T-cell (primary cell): Measurements from ENCODE around the gene DDT. TPM values are rescaled to one million over a fixed set of nuclear protein-coding genes. Genes with fewer than 3 reads are reported as not detected.
"Not testable (repeated sequence)": the region's sequence is repeated elsewhere in the genome, so short reads cannot be mapped to it uniquely, and the experiment has no call there.

Source experiments
- ATAC-seq, 4 experiments: fragments of 200-7000 bp in 3 of 4; fragments of 150-1000 bp in 1 of 4; cut with Tn5 transposase; replicated peaks in 1 of 4; 1 replicate in 3 of 4; 2 replicates in 1 of 4; pipeline ENCODE4 v1.10.0; 2021; ENCODE audit warnings: moderate library complexity in 3 of 4, mild to moderate bottlenecking in 2 of 4, moderate number of reproducible peaks in 1 of 4
- CTCF ChIA-PET, 2 donors: fragments of 300-600 bp; sonication (Branson Sonifier 250); formaldehyde crosslinking; loops; one replicate each; lab custom pipeline; 2022; ENCODE audit warnings: antibody characterized with exemption in 2 of 2; lab: Charles Lee
- POLR2A ChIA-PET, 2 donors: fragments of 300-600 bp; sonication (Branson Sonifier 250); formaldehyde crosslinking; loops; one replicate each; lab custom pipeline; 2022; ENCODE audit warnings: antibody characterized with exemption in 2 of 2; lab: Charles Lee
- DNase-seq, 35 experiments: peaks; one replicate each; pipeline versions ENCODE4 v3.0.0 to v3.0.0-alpha.2; 2013 to 2023
- H3K27ac ChIP-seq: one replicate; pipeline ENCODE4 v1.5.1; 2013; ENCODE audit warnings: low read length
- H3K27me3 ChIP-seq, 2 experiments: replicated peaks in 1 of 2; 1 replicate in 1 of 2; 2 replicates in 1 of 2; pipeline versions ENCODE4 v1.6.1 to v1.7.0; 2013; ENCODE audit warnings: low read length in 1 of 2, mixed read lengths in 1 of 2; ENCODE audit not compliant: control insufficient read depth in 2 of 2, insufficient read depth in 2 of 2; ENCODE audit errors: extremely low read depth in 1 of 2
- H3K36me3 ChIP-seq, 2 donors: 1 replicate in 1 of 2; 2 replicates in 1 of 2; pipeline versions ENCODE4 v1.6.1 to v1.7.0; 2013; ENCODE audit warnings: low read length in 1 of 2; ENCODE audit not compliant: control insufficient read depth in 2 of 2, insufficient read depth in 1 of 2; ENCODE audit errors: extremely low read depth in 1 of 2
- H3K4me1 ChIP-seq, 2 experiments: 1 replicate in 1 of 2; 2 replicates in 1 of 2; pipeline versions ENCODE4 v1.6.1 to v1.7.0; 2013; ENCODE audit warnings: low read length in 2 of 2, mixed read lengths in 1 of 2; ENCODE audit not compliant: insufficient read depth in 2 of 2, control insufficient read depth in 1 of 2; ENCODE audit errors: extremely low read depth in 1 of 2
- H3K4me3 ChIP-seq, 2 donors: 1 replicate in 1 of 2; 2 replicates in 1 of 2; pipeline versions ENCODE4 v1.5.1 to v1.7.0; 2013; ENCODE audit warnings: mild to moderate bottlenecking in 2 of 2, low read length in 1 of 2, moderate library complexity in 1 of 2; ENCODE audit not compliant: control insufficient read depth in 1 of 2; ENCODE audit errors: extremely low read depth in 1 of 2
- H3K9me3 ChIP-seq: 2 replicates; pipeline ENCODE4 v1.7.0; 2013
- H3K27ac Mint-ChIP-seq, 2 donors: one replicate each; pipeline ENCODE4 v1.8.0; 2020 to 2021; ENCODE audit warnings: mild to moderate bottlenecking in 2 of 2, mixed read lengths in 2 of 2
- H3K27me3 Mint-ChIP-seq, 2 donors: one replicate each; pipeline ENCODE4 v1.8.0; 2021 to 2022; ENCODE audit warnings: mixed read lengths in 2 of 2
- H3K36me3 Mint-ChIP-seq: one replicate; pipeline ENCODE4 v1.8.0; 2021; ENCODE audit warnings: mixed read lengths
- H3K4me1 Mint-ChIP-seq, 3 donors: one replicate each; pipeline ENCODE4 v1.8.0; 2020 to 2022; ENCODE audit warnings: mixed read lengths in 3 of 3, mild to moderate bottlenecking in 1 of 3
- H3K4me3 Mint-ChIP-seq, 3 donors: one replicate each; pipeline ENCODE4 v1.8.0; 2020 to 2022; ENCODE audit warnings: mild to moderate bottlenecking in 3 of 3, mixed read lengths in 3 of 3, moderate library complexity in 3 of 3
- H3K9me3 Mint-ChIP-seq, 3 donors: one replicate each; pipeline ENCODE4 v1.8.0; 2020 to 2022; ENCODE audit warnings: mixed read lengths in 3 of 3
- WGBS: methylation state at CpG from one replicate; pipeline ENCODE4 v1.1.5; 2013; ENCODE audit warnings: missing lambda C conversion rate; ENCODE audit not compliant: insufficient coverage; 5-methylcytosine and 5-hydroxymethylcytosine counted together
- total RNA-seq, 35 experiments: library from RNA in 6 of 35; stranded (reverse) in 6 of 35; fragments of 120-200 nt in 1 of 35; gene quantifications; one replicate each; pipeline versions ENCODE4 v1.2.1 to v1.2.4 and lab custom pipeline; 2013 to 2026

The DDT gene
- total RNA-seq, 5 donors from 2014 or later (not counting 1 experiment from before 2014, with no cell fraction given), result 72.5 to 122 (median 94.3) TPM

DNA sequence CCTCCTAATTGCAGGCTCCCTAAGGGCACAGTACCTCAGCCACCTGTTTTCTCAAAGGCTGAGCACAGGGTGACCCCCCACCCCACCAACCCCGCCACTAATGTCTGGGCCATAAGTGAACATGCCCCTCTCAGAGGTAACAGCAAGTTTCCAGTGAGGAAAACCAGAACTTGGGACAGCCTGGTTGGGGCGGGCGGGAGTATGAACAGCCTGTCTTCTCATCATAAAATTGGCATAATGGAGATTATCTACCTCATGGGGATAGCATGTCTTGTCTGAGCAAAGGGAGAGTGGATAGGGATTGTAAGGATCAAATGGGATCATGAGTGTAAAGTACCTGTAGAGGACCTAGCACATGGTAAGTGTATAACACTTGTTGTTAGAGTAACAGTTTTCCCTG is 2.3 kb downstream of the DDT start:
- peaks cover 15% of the 10 kb centered on the region for H3K36me3 Mint-ChIP-seq
- H3K4me3 ChIP-seq, H3K27me3 Mint-ChIP-seq, H3K9me3 ChIP-seq, H3K27me3 ChIP-seq, DNase-seq, H3K27ac ChIP-seq, H3K9me3 Mint-ChIP-seq, POLR2A ChIA-PET, H3K27ac Mint-ChIP-seq, CTCF ChIA-PET, ATAC-seq: not testable (repeated sequence)
- peaks cover 0 to 11% of the 10 kb centered on the region in 2 experiments for H3K4me1 ChIP-seq
- H3K4me1 Mint-ChIP-seq, result peaks cover 13 to 32% (median 27%) of the 10 kb centered on the region in 3 donors
- H3K36me3 ChIP-seq, result peaks cover 6 to 29% of the 10 kb centered on the region in 2 donors
- WGBS, result no CpG with 5 or more reads among the region's 3 CpGs
- H3K4me3 Mint-ChIP-seq, result peak overlapping the region in 2 of 3 donors; percentile 28 to 54

DNA sequence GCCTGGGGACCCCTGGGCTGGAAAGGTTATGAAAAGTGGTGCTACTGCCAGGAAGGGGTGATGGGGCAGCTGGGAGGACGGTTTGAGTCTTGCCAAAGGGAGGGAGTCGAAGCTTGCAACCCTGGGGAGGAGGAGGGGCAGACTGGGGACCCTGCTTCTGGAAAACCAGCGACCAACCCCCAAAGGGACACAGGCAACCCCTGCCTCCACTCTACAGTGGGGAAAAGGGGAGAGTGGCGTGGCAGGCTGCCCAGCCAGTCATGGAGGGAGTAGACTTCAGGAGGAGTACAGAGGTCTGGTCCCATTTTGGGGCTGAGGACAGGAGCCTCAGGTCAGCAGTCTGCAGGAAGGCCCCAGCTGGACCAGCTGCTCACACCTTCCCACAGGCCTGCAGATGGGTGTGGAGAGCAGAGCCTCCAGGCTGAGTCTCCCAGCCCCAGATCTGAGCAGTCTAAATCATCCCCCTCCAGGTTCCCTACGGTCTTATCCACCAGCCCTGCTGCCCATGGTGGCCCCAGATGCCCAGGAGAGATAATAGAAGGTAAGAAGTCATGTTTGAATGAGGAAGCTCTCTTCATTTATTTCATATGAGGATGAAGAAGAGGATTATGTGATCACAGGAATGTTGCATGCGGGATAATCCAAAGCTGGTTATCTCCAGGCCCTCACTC is 3.3 kb downstream of the DDT start:
- CTCF ChIA-PET, result no interaction called here
- H3K27ac Mint-ChIP-seq, result peak overlapping the region in 1 of 2 donors; percentile 6

GRCh38 chr22:23970201-23970641 is 4.0 kb downstream of the DDT start:
- Mint-ChIP-seq H3K36me3 (peaks cover 15% of the 10 kb centered on the region), H3K27me3 (no peaks in the 10 kb centered on the region), H3K27ac (peak overlapping the region in 1 of 2 donors; percentile 3), H3K4me3 (peak overlapping the region in 2 of 3 donors; percentile 0 to 6), H3K9me3 (no peaks in the 10 kb centered on the region), H3K4me1 (peaks cover 13 to 32% (median 27%) of the 10 kb centered on the region in 3 donors)
- no peak overlapping the region for H3K27ac ChIP-seq
- no peaks in the 10 kb centered on the region for H3K27me3 ChIP-seq
- WGBS, result 76% methylated on average over 5 of the region's 5 CpGs
- CTCF ChIA-PET, result no interaction called here
- H3K4me3 ChIP-seq, result no peak overlapping the region
- H3K36me3 ChIP-seq, result peaks cover 6 to 29% of the 10 kb centered on the region in 2 donors
- no peak for ATAC-seq
- POLR2A ChIA-PET, result no interaction called here
- DNase-seq, result no peak
- H3K4me1 ChIP-seq, result peaks cover 0 to 11% of the 10 kb centered on the region in 2 experiments
- no peaks in the 10 kb centered on the region for H3K9me3 ChIP-seq

More for the DNA sequence above, 3.3 kb downstream of the DDT start:
- Histone ChIP-seq H3K27ac (no peak overlapping the region), H3K36me3 (peaks cover 6 to 29% of the 10 kb centered on the region in 2 donors), H3K27me3 (no peaks in the 10 kb centered on the region), H3K4me3 (no peak overlapping the region), H3K4me1 (peaks cover 0 to 11% of the 10 kb centered on the region in 2 experiments), H3K9me3 (no peaks in the 10 kb centered on the region)
- WGBS, result 78% methylated on average over 1 of the region's 6 CpGs
- H3K4me1 Mint-ChIP-seq, result peaks cover 13 to 32% (median 27%) of the 10 kb centered on the region in 3 donors
- ATAC-seq, result no peak
- H3K9me3 Mint-ChIP-seq, result no peaks in the 10 kb centered on the region
- DNase-seq, result no peak
- POLR2A ChIA-PET, result no interaction called here
- peaks cover 15% of the 10 kb centered on the region for H3K36me3 Mint-ChIP-seq
- no peaks in the 10 kb centered on the region for H3K27me3 Mint-ChIP-seq
- H3K4me3 Mint-ChIP-seq, result peak overlapping the region in 2 of 3 donors; percentile 16 to 21

DNA sequence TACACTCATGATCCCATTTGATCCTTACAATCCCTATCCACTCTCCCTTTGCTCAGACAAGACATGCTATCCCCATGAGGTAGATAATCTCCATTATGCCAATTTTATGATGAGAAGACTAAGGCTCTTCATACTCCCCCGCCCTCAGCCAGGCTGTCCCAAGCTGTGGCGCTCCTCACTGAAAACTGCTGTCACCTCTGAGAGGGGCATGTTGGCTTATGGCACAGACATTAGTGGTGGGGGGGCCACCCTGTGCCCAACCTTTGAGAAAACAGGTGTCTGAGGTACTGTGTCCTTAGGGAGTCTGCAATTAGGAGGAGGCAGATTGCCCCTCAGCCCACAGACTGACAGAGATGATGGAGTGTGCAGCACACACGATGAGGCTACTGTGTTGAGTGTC is 5.2 kb downstream of the DDT start:
- DNase-seq (no peak), ATAC-seq (no peak)
- Histone ChIP-seq H3K27ac (no peak overlapping the region), H3K36me3 (peaks cover 6 to 29% of the 10 kb centered on the region in 2 donors), H3K9me3 (no peaks in the 10 kb centered on the region), H3K27me3 (no peaks in the 10 kb centered on the region), H3K4me1 (peaks cover 0 to 11% of the 10 kb centered on the region in 2 experiments), H3K4me3 (no peak overlapping the region)
- no peaks in the 10 kb centered on the region for H3K9me3 Mint-ChIP-seq
- peak overlapping the region in 1 of 2 donors; percentile 61 for H3K27ac Mint-ChIP-seq
- peak overlapping the region in 1 of 3 donors; percentile 28 for H3K4me3 Mint-ChIP-seq
- peaks cover 13 to 32% (median 27%) of the 10 kb centered on the region in 3 donors for H3K4me1 Mint-ChIP-seq
- H3K27me3 Mint-ChIP-seq, result no peaks in the 10 kb centered on the region
- WGBS, result 100% methylated on average over 1 of the region's 3 CpGs
- POLR2A ChIA-PET, result no interaction called here
- CTCF ChIA-PET, result no interaction called here
- peaks cover 15% of the 10 kb centered on the region for H3K36me3 Mint-ChIP-seq

GRCh38 chr22:23966568-23966967 is 7.7 kb downstream of the DDT start, which contains the start of gene DDTL:
DDTL (plus strand) TSS chr22:23966888; CDS start chr22:23966915, 27 bp downstream.
- DNase-seq, H3K27ac ChIP-seq, H3K4me3 Mint-ChIP-seq, H3K4me3 ChIP-seq, H3K4me1 ChIP-seq, H3K27ac Mint-ChIP-seq, POLR2A ChIA-PET, CTCF ChIA-PET, H3K9me3 Mint-ChIP-seq, H3K27me3 ChIP-seq, H3K27me3 Mint-ChIP-seq, H3K9me3 ChIP-seq: not testable (repeated sequence)
- H3K4me1 Mint-ChIP-seq, result peaks cover 8 to 27% (median 24%) of the 10 kb centered on the region in 3 donors
- no CpG with 5 or more reads among the region's 30 CpGs for WGBS
- ATAC-seq, result peak; percentile 95 to 98 (median 96)
- H3K36me3 Mint-ChIP-seq, result peaks cover 15% of the 10 kb centered on the region
- H3K36me3 ChIP-seq, result peaks cover 6 to 25% of the 10 kb centered on the region in 2 donors

GRCh38 chr22:23966094-23966493 is 8.1 kb downstream of the DDT start:
- Mint-ChIP-seq H3K36me3 (peaks cover 11% of the 10 kb centered on the region), H3K4me1 (peaks cover 4 to 23% (median 19%) of the 10 kb centered on the region in 3 donors)
- H3K4me3 ChIP-seq, H3K27me3 Mint-ChIP-seq, DNase-seq, POLR2A ChIA-PET, H3K27ac ChIP-seq, H3K9me3 Mint-ChIP-seq, H3K4me3 Mint-ChIP-seq, H3K4me1 ChIP-seq, H3K9me3 ChIP-seq, CTCF ChIA-PET, H3K27ac Mint-ChIP-seq, H3K27me3 ChIP-seq: not testable (repeated sequence)
- peaks cover 6 to 20% of the 10 kb centered on the region in 2 donors for H3K36me3 ChIP-seq
- WGBS, result no CpG with 5 or more reads among the region's 18 CpGs
- ATAC-seq, result peak; percentile 14 to 37 (median 30)
